Activated CD4-positive, alpha-beta T cell treated with anti-CD3 and anti-CD28 coated beads for 36 hours (primary cell): ENCODE data around the gene RAPGEF6. TPM values are rescaled to one million over a fixed set of nuclear protein-coding genes. Genes with fewer than 3 reads are reported as not detected.

Experiments
- ATAC-seq: fragments of 200-7000 bp; cut with Tn5 transposase; one replicate; pipeline ENCODE4 v1.10.0; 2021; ENCODE audit warnings: mild to moderate bottlenecking, moderate library complexity
- CTCF ChIA-PET: fragments of 350-600 bp; sonication (Branson Sonifier 250); formaldehyde crosslinking; loops from one replicate; lab custom pipeline; 2021; ENCODE audit warnings: antibody characterized with exemption; lab: Charles Lee
- POLR2A ChIA-PET: fragments of 350-600 bp; sonication (Branson Sonifier 250); formaldehyde crosslinking; loops from one replicate; lab custom pipeline; 2021; ENCODE audit warnings: antibody characterized with exemption, inconsistent platforms; lab: Charles Lee
- DNase-seq: peaks from one replicate; pipeline ENCODE4 v3.0.0-alpha.2; 2020
- H3K27ac Mint-ChIP-seq: one replicate; pipeline ENCODE4 v1.8.0; 2021; ENCODE audit warnings: mixed read lengths
- H3K27me3 Mint-ChIP-seq: one replicate; pipeline ENCODE4 v1.8.0; 2021; ENCODE audit warnings: mixed read lengths
- H3K36me3 Mint-ChIP-seq: one replicate; pipeline ENCODE4 v1.8.0; 2021; ENCODE audit warnings: low read depth, mixed read lengths
- H3K4me1 Mint-ChIP-seq: one replicate; pipeline ENCODE4 v1.8.0; 2021; ENCODE audit warnings: mixed read lengths
- H3K4me3 Mint-ChIP-seq: one replicate; pipeline ENCODE4 v1.8.0; 2021; ENCODE audit warnings: mild to moderate bottlenecking, moderate library complexity, mixed read lengths
- H3K9me3 Mint-ChIP-seq: one replicate; pipeline ENCODE4 v1.8.0; 2021; ENCODE audit warnings: low read depth, mixed read lengths
- intact Hi-C, 2 experiments: fragments of 100-400 bp; cut with DNase I in 1 of 2; cut with micrococcal nuclease in 1 of 2; formaldehyde crosslinking; loops; one replicate each; pipeline versions ENCODE4 v1.14.2 to v1.15.1; 2022 to 2024; cut with DNase I, micrococcal nuclease
- total RNA-seq, 2 experiments: library from RNA; stranded (reverse); gene quantifications; one replicate each; pipeline ENCODE4 v1.2.3, GENCODE V29; 2021

Gene RAPGEF6
- total RNA-seq, 2 experiments from 2014 or later, result 26.5 to 30.5 TPM

DNA sequence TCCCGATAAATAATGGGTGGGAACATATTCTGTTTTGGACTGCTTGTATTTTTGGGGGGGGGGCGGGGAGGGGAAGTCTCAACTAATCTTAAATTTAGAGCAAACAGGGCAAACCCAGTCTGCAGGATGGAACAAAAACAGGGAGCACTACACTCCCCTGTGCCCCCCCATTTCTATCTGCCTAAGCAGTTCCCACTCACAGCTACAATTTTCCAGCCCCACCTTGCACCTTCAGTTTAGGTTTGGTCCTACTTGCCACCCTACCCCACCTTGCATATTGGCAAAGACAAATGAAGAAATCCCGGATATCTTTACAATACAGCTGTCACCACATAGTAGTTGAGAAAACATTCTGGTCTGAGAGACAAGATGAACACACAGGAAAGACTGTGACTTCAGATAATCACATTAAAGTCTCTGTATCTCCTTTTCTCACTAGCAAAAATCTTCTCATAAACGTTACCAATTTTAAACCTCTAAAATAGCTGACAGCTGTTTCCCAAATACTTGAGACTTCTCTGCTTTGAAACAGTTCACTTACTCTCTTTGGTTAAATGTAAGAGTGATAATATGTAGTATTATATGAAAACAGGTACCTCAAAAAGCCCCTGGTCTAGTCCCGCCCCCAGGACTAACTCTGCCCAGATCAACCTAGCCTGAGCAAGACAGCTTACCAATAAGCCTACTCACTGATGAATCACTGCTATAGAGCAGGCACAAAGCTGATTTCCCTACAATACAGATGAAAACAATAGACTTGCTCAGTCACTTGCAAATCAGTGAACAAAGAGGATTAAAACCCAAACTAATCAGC lies 5.2 kb upstream of the RAPGEF6 start:
- Mint-ChIP-seq H3K4me1 (peaks cover 28% of the 10 kb centered on the region), H3K9me3 (no peaks in the 10 kb centered on the region), H3K27ac (peak overlapping the region; percentile 88), H3K27me3 (no peaks in the 10 kb centered on the region), H3K36me3 (peaks cover 13% of the 10 kb centered on the region), H3K4me3 (peak overlapping the region; percentile 24)
- peak; percentile 97 for ATAC-seq
- POLR2A ChIA-PET, result interaction anchor here (0.6 to 2.0 kb wide), 4 partner anchors 10 to 1209 kb away, joined by 3 to 7 read pairs (median 5); partner anchors contain the start of gene ACSL6
- CTCF ChIA-PET, result interaction anchor here (0.5 to 2.0 kb wide), 10 partner anchors 14 to 966 kb away, joined by 3 to 17 read pairs (median 4); no protein-coding TSS in a partner anchor
- peak; percentile 85 for DNase-seq
- intact Hi-C loops, result loop anchor here in 1 of 2 experiments (1.0 kb wide), 1 partner anchor 156 kb away; no protein-coding TSS in a partner anchor

DNA sequence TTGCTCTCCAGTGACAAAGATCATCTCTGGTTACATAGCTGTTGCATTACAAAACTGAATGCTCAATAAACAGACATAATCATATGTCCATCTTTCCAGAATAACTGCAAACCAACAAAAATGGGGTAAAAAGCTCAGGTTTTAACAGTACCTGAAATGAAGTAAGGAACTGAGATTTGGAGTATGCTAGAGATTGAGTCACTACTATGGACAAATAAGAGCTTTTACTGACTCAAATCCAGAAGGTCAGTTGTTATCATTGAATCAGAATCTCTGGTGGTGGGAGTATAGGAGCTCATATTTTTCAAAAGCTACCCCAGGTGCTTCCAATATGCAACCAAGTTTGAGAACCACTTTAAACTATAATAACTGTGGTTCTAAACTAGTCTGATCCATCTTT lies 4.1 kb upstream of the RAPGEF6 start:
- intact Hi-C loops, result loop anchor here in 1 of 2 experiments (5.0 to 10.0 kb wide), 5 partner anchors 367 to 1326 kb away; partner anchors contain the start of genes AFF4, GDF9, SLC22A4 and UQCRQ
- Mint-ChIP-seq H3K9me3 (no peaks in the 10 kb centered on the region), H3K4me1 (peaks cover 29% of the 10 kb centered on the region), H3K27me3 (no peaks in the 10 kb centered on the region), H3K27ac (peak overlapping the region; percentile 88), H3K36me3 (peaks cover 8% of the 10 kb centered on the region), H3K4me3 (no peak overlapping the region)
- DNase-seq (no peak), ATAC-seq (no peak)
- CTCF ChIA-PET, result interaction anchor here (2.0 kb wide), 1 partner anchor 50 kb away, joined by 17 read pairs; no protein-coding TSS in a partner anchor
- POLR2A ChIA-PET, result interaction anchor here (2.0 kb wide), 1 partner anchor 9 kb away, joined by 7 read pairs; no protein-coding TSS in a partner anchor

DNA sequence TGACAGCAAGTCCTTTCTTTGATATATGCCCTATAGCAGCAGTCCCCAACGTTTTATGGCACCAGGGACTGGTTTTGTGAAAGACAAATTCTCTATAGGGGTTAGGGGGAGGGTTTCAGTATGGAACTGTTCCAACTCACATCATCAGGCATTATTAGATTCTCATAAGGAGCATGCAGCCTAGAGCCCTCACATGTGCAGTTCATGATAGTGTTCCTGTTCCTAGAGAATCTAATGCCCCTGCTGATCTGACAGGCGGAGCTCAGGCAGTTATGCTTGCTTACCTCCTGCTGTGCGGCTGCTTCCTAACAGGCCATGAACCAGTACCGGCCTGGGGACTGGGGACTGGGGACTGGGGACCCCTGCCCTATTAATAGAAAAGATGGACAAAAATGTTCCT lies 2.7 kb upstream of the RAPGEF6 start:
- no peak for DNase-seq
- intact Hi-C loops, result loop anchor here in 1 of 2 experiments (5.0 to 10.0 kb wide), 5 partner anchors 365 to 1327 kb away; partner anchors contain the start of genes AFF4, GDF9, SLC22A4 and UQCRQ
- no peak overlapping the region for H3K4me3 Mint-ChIP-seq
- CTCF ChIA-PET, result no interaction called here
- H3K27me3 Mint-ChIP-seq, result no peaks in the 10 kb centered on the region
- no peak overlapping the region for H3K27ac Mint-ChIP-seq
- H3K9me3 Mint-ChIP-seq, result no peaks in the 10 kb centered on the region
- peaks cover 6% of the 10 kb centered on the region for H3K36me3 Mint-ChIP-seq
- ATAC-seq, result no peak
- POLR2A ChIA-PET, result no interaction called here
- peaks cover 33% of the 10 kb centered on the region for H3K4me1 Mint-ChIP-seq

DNA sequence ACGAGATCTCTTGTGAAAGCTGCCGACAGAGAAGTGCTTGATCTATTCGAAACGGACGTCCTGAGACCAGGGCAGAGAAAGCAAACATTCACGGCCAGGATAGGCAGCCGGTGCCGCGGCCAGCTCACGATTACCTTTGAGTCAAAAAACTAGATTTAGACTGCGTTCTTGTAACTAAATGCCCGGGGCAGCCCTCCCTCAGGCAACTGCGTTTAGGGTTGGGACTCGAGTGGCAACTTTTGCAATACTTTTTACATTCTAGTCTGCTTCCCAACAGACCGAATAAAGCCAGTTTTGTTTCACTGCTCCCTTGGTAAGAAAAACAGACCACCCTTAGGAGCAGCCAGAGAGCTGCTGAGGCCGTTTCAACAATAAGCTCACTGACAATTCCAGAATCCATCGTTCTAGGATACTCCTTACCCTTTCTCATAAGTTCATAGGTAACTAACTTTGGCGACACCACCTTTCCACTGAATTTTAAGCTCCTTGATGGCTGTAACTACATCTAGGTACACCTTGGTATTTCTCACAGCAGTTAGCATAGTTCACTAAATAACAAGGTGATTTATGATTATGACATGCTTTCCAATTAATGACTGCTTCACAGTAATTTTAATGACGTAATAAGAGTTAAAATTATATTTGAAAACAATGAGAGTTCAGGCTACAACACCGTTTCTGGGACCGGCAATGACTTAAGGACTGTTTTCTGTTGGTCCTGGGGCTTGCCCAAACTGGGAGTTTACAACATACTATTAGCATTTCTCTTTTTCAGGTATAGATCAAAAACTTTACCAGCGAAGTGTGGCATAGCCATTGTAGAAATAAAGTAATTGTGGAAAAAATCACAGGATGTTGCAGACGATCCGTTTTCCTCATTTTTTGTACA lies 899 bp upstream of the RAPGEF6 start:
- H3K27ac Mint-ChIP-seq, result peak overlapping the region; percentile 93

DNA sequence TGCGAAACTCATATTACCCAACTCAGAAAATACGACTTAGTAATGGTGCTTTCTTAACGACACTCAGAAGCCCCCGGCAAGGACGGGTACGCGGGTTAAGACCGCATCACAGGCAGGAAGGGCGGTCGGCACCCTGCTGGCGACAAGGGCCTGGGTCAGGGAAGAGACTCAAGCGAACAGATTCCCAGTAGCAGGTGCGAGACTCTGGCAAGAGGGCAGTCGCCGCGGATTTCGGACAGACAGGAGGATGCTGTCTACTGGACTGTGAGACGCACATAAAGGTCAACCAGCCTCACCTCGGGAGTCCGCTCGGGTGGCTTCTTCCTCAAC lies 398 bp downstream of the RAPGEF6 start:
- Mint-ChIP-seq H3K27me3 (no peaks in the 10 kb centered on the region), H3K9me3 (no peaks in the 10 kb centered on the region), H3K4me3 (no peak overlapping the region), H3K4me1 (peaks cover 22% of the 10 kb centered on the region), H3K36me3 (peaks cover 6% of the 10 kb centered on the region), H3K27ac (peak overlapping the region; percentile 93)
- ChIA-PET POLR2A (interaction anchor here (0.7 kb wide), 1 partner anchor 21 kb away, joined by 3 read pairs; no protein-coding TSS in a partner anchor), CTCF (no interaction called here)
- peak; percentile 17 for ATAC-seq
- DNase-seq, result peak; percentile 77
- intact Hi-C loops, result loop anchor here (2.0 to 10.0 kb wide), 11 partner anchors 46 to 1330 kb away; partner anchors contain the start of genes AFF4 (in 1 of the 2), GDF9 (in 1 of the 2), RAD50 (in 1 of the 2) and SLC22A4 (in 1 of the 2)

More for the DNA sequence above, 899 bp upstream of the RAPGEF6 start:
- Mint-ChIP-seq H3K9me3 (no peaks in the 10 kb centered on the region), H3K4me3 (no peak overlapping the region), H3K36me3 (peaks cover 6% of the 10 kb centered on the region), H3K27me3 (no peaks in the 10 kb centered on the region), H3K4me1 (peaks cover 29% of the 10 kb centered on the region)
- ChIA-PET CTCF (interaction anchor here (0.9 to 1.0 kb wide), 2 partner anchors 47 to 750 kb away, joined by 3 to 4 read pairs; no protein-coding TSS in a partner anchor), POLR2A (no interaction called here)
- ATAC-seq (no peak), DNase-seq (peak; percentile 33)
- intact Hi-C loops, result loop anchor here (1.0 to 10.0 kb wide), 15 partner anchors 47 to 1329 kb away; partner anchors contain the start of genes FNIP1 (in 2 of the 2), AFF4 (in 1 of the 2), GDF9 (in 1 of the 2) and IRF1 (in 1 of the 2)

DNA sequence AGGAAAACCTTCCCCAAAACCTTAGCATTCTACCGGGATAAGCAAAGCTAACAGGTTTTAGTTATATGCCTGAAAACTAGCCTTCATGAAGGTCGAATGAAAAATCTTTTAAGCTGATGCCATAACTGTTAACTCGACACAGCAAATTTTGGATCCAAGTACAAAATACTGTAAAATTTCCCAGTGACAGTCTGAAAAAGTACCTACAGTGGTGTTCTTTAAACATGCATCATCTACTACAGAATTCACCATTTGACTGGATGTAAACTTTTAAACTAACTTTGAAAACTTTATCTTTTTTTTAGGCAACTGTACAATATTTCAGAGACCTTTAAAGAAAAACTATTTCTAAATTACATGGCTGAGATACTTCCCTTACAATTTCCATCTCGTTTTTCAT lies 791 bp downstream of the RAPGEF6 start:
- intact Hi-C loops, result loop anchor here (2.0 to 10.0 kb wide), 11 partner anchors 45 to 1331 kb away; partner anchors contain the start of genes AFF4 (in 1 of the 2), GDF9 (in 1 of the 2), RAD50 (in 1 of the 2) and SLC22A4 (in 1 of the 2)
- DNase-seq (no peak), ATAC-seq (no peak)
- Mint-ChIP-seq H3K27ac (peak overlapping the region; percentile 93), H3K36me3 (peaks cover 6% of the 10 kb centered on the region), H3K9me3 (no peaks in the 10 kb centered on the region), H3K4me1 (peaks cover 22% of the 10 kb centered on the region), H3K27me3 (no peaks in the 10 kb centered on the region), H3K4me3 (no peak overlapping the region)
- CTCF ChIA-PET, result interaction anchor here (0.6 kb wide), 1 partner anchor 179 kb away, joined by 3 read pairs; no protein-coding TSS in a partner anchor
- POLR2A ChIA-PET, result interaction anchor here (0.7 kb wide), 1 partner anchor 21 kb away, joined by 3 read pairs; no protein-coding TSS in a partner anchor

DNA sequence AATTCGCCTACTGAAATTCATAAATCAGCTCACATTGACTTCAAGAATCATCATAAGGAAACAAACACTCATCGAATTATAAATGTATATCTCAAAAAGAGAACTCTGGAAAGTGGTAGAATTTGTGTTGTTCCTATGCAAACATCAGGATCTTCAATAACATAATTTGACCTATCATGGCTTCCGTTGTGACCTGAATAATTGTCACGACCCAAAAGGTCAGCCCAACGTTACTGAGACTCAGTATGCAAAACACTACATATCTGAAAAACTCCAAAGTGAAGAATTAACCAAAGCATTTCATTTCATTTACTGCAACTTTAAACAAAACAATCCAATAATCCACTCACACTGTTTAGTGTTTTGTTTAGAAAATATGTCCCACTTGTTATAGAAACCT lies 1.2 kb downstream of the RAPGEF6 start:
- peaks cover 23% of the 10 kb centered on the region for H3K4me1 Mint-ChIP-seq
- peak overlapping the region; percentile 93 for H3K27ac Mint-ChIP-seq
- ChIA-PET POLR2A (interaction anchor here (0.6 to 0.7 kb wide), 2 partner anchors 20 to 152 kb away, joined by 3 to 4 read pairs; no protein-coding TSS in a partner anchor), CTCF (interaction anchor here (0.6 kb wide), 1 partner anchor 179 kb away, joined by 3 read pairs; no protein-coding TSS in a partner anchor)
- intact Hi-C loops, result loop anchor here (2.0 to 10.0 kb wide), 11 partner anchors 45 to 1331 kb away; partner anchors contain the start of genes AFF4 (in 1 of the 2), GDF9 (in 1 of the 2), RAD50 (in 1 of the 2) and SLC22A4 (in 1 of the 2)
- no peak for DNase-seq
- H3K4me3 Mint-ChIP-seq, result no peak overlapping the region
- ATAC-seq, result no peak
- no peaks in the 10 kb centered on the region for H3K27me3 Mint-ChIP-seq
- no peaks in the 10 kb centered on the region for H3K9me3 Mint-ChIP-seq
- peaks cover 10% of the 10 kb centered on the region for H3K36me3 Mint-ChIP-seq

DNA sequence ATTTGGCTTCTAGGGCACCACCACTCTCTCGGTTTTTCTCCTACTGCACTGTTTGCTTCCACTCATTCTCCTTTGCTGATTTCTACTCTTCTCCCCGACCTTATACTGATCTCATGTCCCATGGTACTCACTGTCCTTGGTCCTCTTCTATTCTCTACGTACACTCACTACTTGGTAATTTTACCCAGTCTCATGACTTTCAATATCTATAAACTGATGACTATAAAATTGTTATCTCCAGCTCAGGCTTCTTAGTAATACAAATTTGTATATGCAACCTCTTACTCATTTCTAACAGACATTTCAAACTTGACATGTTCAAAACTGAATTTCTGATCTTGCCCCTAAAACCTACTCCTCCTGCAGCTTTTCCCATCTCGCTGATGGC lies 4.1 kb downstream of the RAPGEF6 start:
- intact Hi-C loops, result loop anchor here in 1 of 2 experiments (5.0 to 10.0 kb wide), 6 partner anchors 89 to 1334 kb away; partner anchors contain the start of genes AFF4, GDF9, SLC22A4 and UQCRQ
- DNase-seq (no peak), ATAC-seq (no peak)
- ChIA-PET POLR2A (interaction anchor here (0.7 to 2.0 kb wide), 3 partner anchors 9 to 357 kb away, joined by 3 to 7 read pairs (median 4); partner anchors contain the start of gene FNIP1), CTCF (interaction anchor here (0.6 to 4.2 kb wide), 4 partner anchors 42 to 348 kb away, joined by 3 to 20 read pairs (median 4); no protein-coding TSS in a partner anchor)
- H3K27ac Mint-ChIP-seq, result no peak overlapping the region
- H3K4me1 Mint-ChIP-seq, result peaks cover 43% of the 10 kb centered on the region
- no peaks in the 10 kb centered on the region for H3K9me3 Mint-ChIP-seq
- no peak overlapping the region for H3K4me3 Mint-ChIP-seq
- no peaks in the 10 kb centered on the region for H3K27me3 Mint-ChIP-seq
- H3K36me3 Mint-ChIP-seq, result peaks cover 14% of the 10 kb centered on the region

DNA sequence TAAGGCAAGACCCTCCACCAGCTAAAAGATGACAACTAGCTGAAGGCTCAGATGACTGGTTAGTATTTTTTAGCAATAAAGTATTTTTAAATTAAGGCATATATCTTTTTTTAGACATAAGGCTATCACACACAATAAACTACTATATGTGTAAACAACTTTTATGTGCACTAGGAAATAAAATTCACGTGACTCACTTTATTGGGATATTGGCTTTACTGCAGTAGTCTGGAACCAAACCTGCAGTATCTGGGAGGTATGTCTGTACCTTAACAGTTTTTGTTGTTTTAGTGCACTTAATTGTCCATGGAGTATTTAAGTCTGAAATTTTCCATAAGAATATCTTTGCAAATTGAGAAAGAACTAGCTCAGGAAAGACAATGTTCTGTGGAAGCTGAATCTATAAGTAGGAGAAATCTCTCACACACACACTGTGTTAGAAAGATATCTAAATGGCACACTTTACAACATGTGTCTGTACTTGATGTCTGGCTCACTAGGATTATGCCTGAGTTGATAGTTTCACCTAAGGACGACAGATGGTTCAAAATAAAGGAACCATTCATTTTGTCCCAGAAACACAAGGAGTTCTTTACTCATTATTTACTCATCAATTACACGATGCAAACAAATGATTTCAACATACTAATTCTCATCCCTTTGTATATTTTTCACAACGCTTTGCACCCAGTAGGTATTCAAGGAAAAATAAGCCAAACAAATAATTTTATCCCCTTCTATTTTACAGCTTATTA lies 4.6 kb downstream of the RAPGEF6 start:
- CTCF ChIA-PET, result interaction anchor here (0.6 to 4.2 kb wide), 8 partner anchors 20 to 433 kb away, joined by 3 to 20 read pairs (median 4); no protein-coding TSS in a partner anchor
- no peak for ATAC-seq
- intact Hi-C loops, result loop anchor here in 1 of 2 experiments (5.0 to 10.0 kb wide), 6 partner anchors 88 to 1334 kb away; partner anchors contain the start of genes AFF4, GDF9, SLC22A4 and UQCRQ
- H3K9me3 Mint-ChIP-seq, result no peaks in the 10 kb centered on the region
- H3K27me3 Mint-ChIP-seq, result no peaks in the 10 kb centered on the region
- H3K27ac Mint-ChIP-seq, result no peak overlapping the region
- peaks cover 46% of the 10 kb centered on the region for H3K4me1 Mint-ChIP-seq
- no peak overlapping the region for H3K4me3 Mint-ChIP-seq
- H3K36me3 Mint-ChIP-seq, result peaks cover 16% of the 10 kb centered on the region
- DNase-seq, result no peak
- POLR2A ChIA-PET, result interaction anchor here (0.7 to 2.0 kb wide), 2 partner anchors 10 to 358 kb away, joined by 3 to 7 read pairs; no protein-coding TSS in a partner anchor
